Liver (tissue), 9 donors: Measurements from ENCODE around the gene ANKFN1. TPM values are rescaled to one million over a fixed set of nuclear protein-coding genes. Genes with fewer than 3 reads are reported as not detected.

Source experiments
- DNase-seq: peaks from one replicate; pipeline ENCODE4 v3.0.0-alpha.2; 2017; ENCODE audit warnings: low spot score
- H3K27ac ChIP-seq, 2 donors: one replicate each; pipeline ENCODE4 v1.7.0; 2013; ENCODE audit warnings: inconsistent platforms in 2 of 2, low read length in 2 of 2, control low read depth in 1 of 2, low read depth in 1 of 2, mild to moderate bottlenecking in 1 of 2
- H3K27me3 ChIP-seq, 4 donors: one replicate each; pipeline versions ENCODE4 v1.6.1 to v1.7.0; 2013; ENCODE audit warnings: low read length in 3 of 4, inconsistent platforms in 1 of 4, mild to moderate bottlenecking in 1 of 4, moderate library complexity in 1 of 4; ENCODE audit not compliant: control insufficient read depth in 4 of 4, insufficient read depth in 4 of 4
- H3K36me3 ChIP-seq, 4 donors: one replicate each; pipeline versions ENCODE4 v1.6.1 to v1.7.0; 2013; ENCODE audit warnings: low read length in 3 of 4, mild to moderate bottlenecking in 3 of 4, low read depth in 1 of 4, moderate library complexity in 1 of 4; ENCODE audit not compliant: control insufficient read depth in 4 of 4, insufficient read depth in 3 of 4
- H3K4me1 ChIP-seq, 4 donors: one replicate each; pipeline versions ENCODE4 v1.6.1 to v1.7.0; 2013; ENCODE audit warnings: low read length in 3 of 4, mild to moderate bottlenecking in 3 of 4, moderate library complexity in 1 of 4; ENCODE audit not compliant: control insufficient read depth in 4 of 4, insufficient read depth in 4 of 4
- H3K4me3 ChIP-seq, 3 donors: one replicate each; pipeline versions ENCODE4 v1.6.1 to v1.7.0; 2013; ENCODE audit warnings: low read length in 3 of 3, control low read depth in 1 of 3, low read depth in 1 of 3, mild to moderate bottlenecking in 1 of 3
- H3K9ac ChIP-seq, 2 donors: one replicate each; pipeline ENCODE4 v1.7.0; 2013; ENCODE audit warnings: low read length in 2 of 2, mild to moderate bottlenecking in 2 of 2, moderate library complexity in 2 of 2, control low read depth in 1 of 2, low read depth in 1 of 2
- H3K9me3 ChIP-seq, 4 donors: one replicate each; pipeline versions ENCODE4 v1.6.1 to v1.7.0; 2013; ENCODE audit warnings: low read length in 3 of 4; ENCODE audit not compliant: control insufficient read depth in 4 of 4
- ATF3 ChIP-seq: IDR thresholded peaks from 2 replicates; pipeline ENCODE4 v1.6.1; 2016; ENCODE audit warnings: antibody characterized with exemption
- EGR1 ChIP-seq, 2 donors: IDR thresholded peaks; 2 replicates each; pipeline ENCODE4 v1.6.1; 2016 to 2018; ENCODE audit warnings: antibody characterized with exemption in 2 of 2, low read depth in 2 of 2
- FOXA1 ChIP-seq: IDR thresholded peaks from 2 replicates; pipeline ENCODE4 v1.6.1; 2016; ENCODE audit warnings: antibody characterized with exemption
- GABPA ChIP-seq, 2 donors: IDR thresholded peaks in 1 of 2; conservative IDR thresholded peaks in 1 of 2; 2 replicates each; pipeline ENCODE4 v1.6.1; 2016; ENCODE audit warnings: antibody characterized with exemption in 2 of 2, mild to moderate bottlenecking in 1 of 2, moderate library complexity in 1 of 2
- HNF4A ChIP-seq, 2 donors: conservative IDR thresholded peaks; 2 replicates each; pipeline ENCODE4 v1.6.1; 2016; ENCODE audit warnings: antibody characterized with exemption in 2 of 2, mild to moderate bottlenecking in 2 of 2
- HNF4G ChIP-seq: IDR thresholded peaks from 2 replicates; pipeline ENCODE4 v1.6.1; 2016; ENCODE audit warnings: antibody characterized with exemption
- JUND ChIP-seq, 2 donors: IDR thresholded peaks; 2 replicates each; pipeline ENCODE4 v1.6.1; 2016; ENCODE audit warnings: antibody characterized with exemption in 2 of 2
- NR2F2 ChIP-seq: IDR thresholded peaks from 2 replicates; pipeline ENCODE4 v1.6.1; 2016; ENCODE audit warnings: antibody characterized with exemption
- RAD21 ChIP-seq, 2 donors: IDR thresholded peaks; 2 replicates each; pipeline ENCODE4 v1.6.1; 2016; ENCODE audit warnings: antibody characterized with exemption in 2 of 2, mild to moderate bottlenecking in 2 of 2
- RXRA ChIP-seq, 2 donors: IDR thresholded peaks; 2 replicates each; pipeline ENCODE4 v1.6.1; 2017 to 2018; ENCODE audit warnings: antibody characterized with exemption in 2 of 2, mild to moderate bottlenecking in 1 of 2
- SP1 ChIP-seq: IDR thresholded peaks from 2 replicates; pipeline ENCODE4 v1.6.1; 2018; ENCODE audit warnings: antibody characterized with exemption, mild to moderate bottlenecking
- YY1 ChIP-seq: IDR thresholded peaks from 2 replicates; pipeline ENCODE4 v1.6.1; 2016; ENCODE audit warnings: antibody characterized with exemption, mild to moderate bottlenecking
- WGBS: extraction: QIAGEN DNeasy Blood & Tissue Kit; methylation state at CpG from one replicate; pipeline ENCODE4 v1.1.7; 2013; 5-methylcytosine and 5-hydroxymethylcytosine counted together
- polyA plus RNA-seq, 2 donors: library from polyadenylated mRNA; stranded (reverse) in 1 of 2; unstranded in 1 of 2; fragments of 200-250 nt in 1 of 2; fragments of >200 nt in 1 of 2; fragmentation: Nextera tagmentation in 1 of 2; extraction: Ambion mirVana in 1 of 2; gene quantifications; one replicate each; pipeline versions ENCODE4 v1.2.1 to v1.2.3, GENCODE V29; 2013 to 2015
- total RNA-seq, 2 donors: library from RNA; depleted of rRNA; stranded (reverse); fragments of >200 nt; gene quantifications; one replicate each; pipeline ENCODE4 v1.2.3, GENCODE V29; 2014
- TF ChIP-seq, protein P1 (sequence below): IDR thresholded peaks from 2 replicates; pipeline ENCODE4 v1.6.1; 2016; ENCODE audit warnings: antibody characterized with exemption
- TF ChIP-seq, protein P2 (sequence below): IDR thresholded peaks from 2 replicates; pipeline ENCODE4 v1.6.1; 2016; ENCODE audit warnings: antibody characterized with exemption
- TF ChIP-seq, protein P3 (sequence below): IDR thresholded peaks from 2 replicates; pipeline ENCODE4 v1.6.1; 2016; ENCODE audit warnings: antibody characterized with exemption, mild to moderate bottlenecking
- donor health status: healthy.
- donor health status: healthy.
- donor health status: healthy.
- donor health status: healthy.
- donor health status: healthy.

Gene ANKFN1
- total and polyA plus RNA-seq, 4 donors: not detected

- H3K4me1 ChIP-seq: peaks cover 0 to 5% (median 0%) of the 10 kb centered on the region in 4 donors
- no peaks in the 10 kb centered on the region for H3K36me3 ChIP-seq
- WGBS: 25% methylated on average over 2 of the region's 2 CpGs
- TF ChIP-seq EGR1 (IDR thresholded peaks at IDR 0.05; ENCODE audit: low read depth in 2 of 2) (no peak), SP1 (peak; percentile 69), YY1 (peak; percentile 88), GABPA (IDR thresholded peaks at IDR 0.05 in 1 of 2, conservative IDR thresholded peaks at IDR 0.05 in 1 of 2) (no peak), HNF4G (peak; percentile 54), FOXA1 (peak; percentile 7), HNF4A (conservative IDR thresholded peaks at IDR 0.05) (peak; percentile 83 to 92), RXRA (IDR thresholded peaks at IDR 0.05) (peak; percentile 88 to 92), JUND (IDR thresholded peaks at IDR 0.05) (peak in 1 of 2 donors; percentile 46), ATF3 (no peak), RAD21 (IDR thresholded peaks at IDR 0.05) (no peak), NR2F2 (peak; percentile 25)
- TF ChIP-seq, protein P1, sequence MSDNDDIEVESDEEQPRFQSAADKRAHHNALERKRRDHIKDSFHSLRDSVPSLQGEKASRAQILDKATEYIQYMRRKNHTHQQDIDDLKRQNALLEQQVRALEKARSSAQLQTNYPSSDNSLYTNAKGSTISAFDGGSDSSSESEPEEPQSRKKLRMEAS: peak; percentile 77
- TF ChIP-seq, protein P2, sequence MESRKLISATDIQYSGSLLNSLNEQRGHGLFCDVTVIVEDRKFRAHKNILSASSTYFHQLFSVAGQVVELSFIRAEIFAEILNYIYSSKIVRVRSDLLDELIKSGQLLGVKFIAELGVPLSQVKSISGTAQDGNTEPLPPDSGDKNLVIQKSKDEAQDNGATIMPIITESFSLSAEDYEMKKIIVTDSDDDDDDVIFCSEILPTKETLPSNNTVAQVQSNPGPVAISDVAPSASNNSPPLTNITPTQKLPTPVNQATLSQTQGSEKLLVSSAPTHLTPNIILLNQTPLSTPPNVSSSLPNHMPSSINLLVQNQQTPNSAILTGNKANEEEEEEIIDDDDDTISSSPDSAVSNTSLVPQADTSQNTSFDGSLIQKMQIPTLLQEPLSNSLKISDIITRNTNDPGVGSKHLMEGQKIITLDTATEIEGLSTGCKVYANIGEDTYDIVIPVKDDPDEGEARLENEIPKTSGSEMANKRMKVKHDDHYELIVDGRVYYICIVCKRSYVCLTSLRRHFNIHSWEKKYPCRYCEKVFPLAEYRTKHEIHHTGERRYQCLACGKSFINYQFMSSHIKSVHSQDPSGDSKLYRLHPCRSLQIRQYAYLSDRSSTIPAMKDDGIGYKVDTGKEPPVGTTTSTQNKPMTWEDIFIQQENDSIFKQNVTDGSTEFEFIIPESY: peak; percentile 72
- TF ChIP-seq, protein P3, sequence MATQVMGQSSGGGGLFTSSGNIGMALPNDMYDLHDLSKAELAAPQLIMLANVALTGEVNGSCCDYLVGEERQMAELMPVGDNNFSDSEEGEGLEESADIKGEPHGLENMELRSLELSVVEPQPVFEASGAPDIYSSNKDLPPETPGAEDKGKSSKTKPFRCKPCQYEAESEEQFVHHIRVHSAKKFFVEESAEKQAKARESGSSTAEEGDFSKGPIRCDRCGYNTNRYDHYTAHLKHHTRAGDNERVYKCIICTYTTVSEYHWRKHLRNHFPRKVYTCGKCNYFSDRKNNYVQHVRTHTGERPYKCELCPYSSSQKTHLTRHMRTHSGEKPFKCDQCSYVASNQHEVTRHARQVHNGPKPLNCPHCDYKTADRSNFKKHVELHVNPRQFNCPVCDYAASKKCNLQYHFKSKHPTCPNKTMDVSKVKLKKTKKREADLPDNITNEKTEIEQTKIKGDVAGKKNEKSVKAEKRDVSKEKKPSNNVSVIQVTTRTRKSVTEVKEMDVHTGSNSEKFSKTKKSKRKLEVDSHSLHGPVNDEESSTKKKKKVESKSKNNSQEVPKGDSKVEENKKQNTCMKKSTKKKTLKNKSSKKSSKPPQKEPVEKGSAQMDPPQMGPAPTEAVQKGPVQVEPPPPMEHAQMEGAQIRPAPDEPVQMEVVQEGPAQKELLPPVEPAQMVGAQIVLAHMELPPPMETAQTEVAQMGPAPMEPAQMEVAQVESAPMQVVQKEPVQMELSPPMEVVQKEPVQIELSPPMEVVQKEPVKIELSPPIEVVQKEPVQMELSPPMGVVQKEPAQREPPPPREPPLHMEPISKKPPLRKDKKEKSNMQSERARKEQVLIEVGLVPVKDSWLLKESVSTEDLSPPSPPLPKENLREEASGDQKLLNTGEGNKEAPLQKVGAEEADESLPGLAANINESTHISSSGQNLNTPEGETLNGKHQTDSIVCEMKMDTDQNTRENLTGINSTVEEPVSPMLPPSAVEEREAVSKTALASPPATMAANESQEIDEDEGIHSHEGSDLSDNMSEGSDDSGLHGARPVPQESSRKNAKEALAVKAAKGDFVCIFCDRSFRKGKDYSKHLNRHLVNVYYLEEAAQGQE: peak; percentile 71
- H3K27me3 ChIP-seq: no peaks in the 10 kb centered on the region
- no peak overlapping the region for H3K4me3 ChIP-seq
- H3K9ac ChIP-seq: no peak overlapping the region
- no peak overlapping the region for H3K27ac ChIP-seq
- H3K9me3 ChIP-seq: no peaks in the 10 kb centered on the region
- no peak for DNase-seq
These were observed 4.9 kb upstream of the ANKFN1 start for GRCh38 chr17:56148333-56148732.

DNA sequence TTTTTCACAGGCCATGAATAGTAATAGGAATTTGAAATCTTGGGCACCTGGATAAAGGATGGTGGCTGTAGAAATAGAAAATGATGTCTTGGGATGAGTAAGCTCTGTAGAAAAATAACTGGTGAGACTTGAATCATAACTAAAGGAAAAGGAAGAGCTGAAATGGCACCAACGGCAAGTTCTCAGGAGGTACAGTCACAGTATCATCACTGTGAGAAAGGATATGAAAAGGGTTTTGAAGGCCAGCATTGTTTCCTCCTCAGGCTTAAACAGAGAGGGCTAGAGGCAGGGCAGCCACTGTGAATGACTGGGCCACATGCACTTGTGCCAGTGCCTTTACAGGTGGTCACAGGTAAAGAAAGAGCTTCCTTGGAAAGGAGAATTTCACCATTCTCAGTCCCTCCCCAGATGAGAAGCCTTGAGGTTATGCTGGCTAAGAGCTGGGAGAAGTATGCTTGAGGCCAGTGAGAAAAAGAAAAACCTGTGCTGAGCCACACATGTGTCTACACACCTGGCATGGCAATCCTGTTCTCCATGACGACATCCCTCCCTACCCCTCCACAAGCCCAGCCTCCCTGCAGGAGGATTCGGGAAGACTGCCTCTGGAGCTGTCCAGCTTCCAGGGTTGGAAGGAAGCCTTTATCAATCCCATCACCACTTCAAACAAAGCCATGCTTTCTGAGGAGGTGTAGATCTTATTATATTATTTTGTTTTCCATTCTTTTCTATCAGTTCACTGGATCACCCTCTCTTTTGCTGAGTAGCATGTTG is 3.8 kb upstream of the ANKFN1 start:
- peaks cover 0 to 5% (median 0%) of the 10 kb centered on the region in 4 donors for H3K4me1 ChIP-seq
- WGBS: 86% methylated on average over 3 of the region's 3 CpGs
- H3K27me3 ChIP-seq: no peaks in the 10 kb centered on the region
- H3K4me3 ChIP-seq: no peak overlapping the region
- TF ChIP-seq, protein P3: peak; percentile 85
- TF ChIP-seq ATF3: no peak
- no peak for TF ChIP-seq FOXA1
- H3K9me3 ChIP-seq: no peaks in the 10 kb centered on the region
- no peak overlapping the region for H3K27ac ChIP-seq
- no peaks in the 10 kb centered on the region for H3K36me3 ChIP-seq
- no peak overlapping the region for H3K9ac ChIP-seq
- DNase-seq: no peak
